C4-2B (cell line): ENCODE data around the gene TMEM39A.
A peak's percentile ranks its signal among the peaks of the same experiment; 100 is the strongest.

ENCODE experiments used
- H3K27ac ChIP-seq: fragments of 450-650 bp; 2 replicates; pipeline ENCODE4 v1.5.1; 2017
- ZFX ChIP-seq: fragments of 450-650 bp; IDR thresholded peaks from 2 replicates; pipeline ENCODE4 v1.6.1; 2017
- TF ChIP-seq, protein P1 (sequence below): fragments of 450-650 bp; conservative IDR thresholded peaks from 2 replicates; pipeline ENCODE4 v1.5.1; 2017; ENCODE audit warnings: mild to moderate bottlenecking

The TMEM39A gene

DNA sequence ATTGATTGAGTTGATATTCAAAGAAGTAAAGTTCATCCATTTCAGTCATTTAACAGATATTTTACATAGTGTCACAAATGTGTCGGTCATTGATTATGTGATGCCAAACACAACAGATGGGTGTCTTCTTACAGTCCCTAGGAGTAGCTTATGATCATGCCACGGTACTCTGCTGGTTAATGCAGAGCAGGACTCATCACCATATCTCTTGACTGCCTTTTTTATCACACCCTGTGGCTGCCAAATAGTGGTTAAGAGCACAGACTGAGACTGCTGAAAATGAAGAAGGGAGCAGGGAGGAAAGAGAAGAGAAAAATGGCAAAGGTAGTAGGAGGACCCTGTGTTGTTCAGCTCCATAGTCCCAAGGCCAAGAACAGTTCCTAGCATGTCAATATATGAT is 22.1 kb upstream of the TMEM39A start:
- no peak for TF ChIP-seq ZFX
- TF ChIP-seq, protein P1, sequence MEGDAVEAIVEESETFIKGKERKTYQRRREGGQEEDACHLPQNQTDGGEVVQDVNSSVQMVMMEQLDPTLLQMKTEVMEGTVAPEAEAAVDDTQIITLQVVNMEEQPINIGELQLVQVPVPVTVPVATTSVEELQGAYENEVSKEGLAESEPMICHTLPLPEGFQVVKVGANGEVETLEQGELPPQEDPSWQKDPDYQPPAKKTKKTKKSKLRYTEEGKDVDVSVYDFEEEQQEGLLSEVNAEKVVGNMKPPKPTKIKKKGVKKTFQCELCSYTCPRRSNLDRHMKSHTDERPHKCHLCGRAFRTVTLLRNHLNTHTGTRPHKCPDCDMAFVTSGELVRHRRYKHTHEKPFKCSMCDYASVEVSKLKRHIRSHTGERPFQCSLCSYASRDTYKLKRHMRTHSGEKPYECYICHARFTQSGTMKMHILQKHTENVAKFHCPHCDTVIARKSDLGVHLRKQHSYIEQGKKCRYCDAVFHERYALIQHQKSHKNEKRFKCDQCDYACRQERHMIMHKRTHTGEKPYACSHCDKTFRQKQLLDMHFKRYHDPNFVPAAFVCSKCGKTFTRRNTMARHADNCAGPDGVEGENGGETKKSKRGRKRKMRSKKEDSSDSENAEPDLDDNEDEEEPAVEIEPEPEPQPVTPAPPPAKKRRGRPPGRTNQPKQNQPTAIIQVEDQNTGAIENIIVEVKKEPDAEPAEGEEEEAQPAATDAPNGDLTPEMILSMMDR = no peak
- no peak overlapping the region for H3K27ac ChIP-seq

GRCh38 chr3:119483101-119483500 is 19.7 kb upstream of the TMEM39A start:
- H3K27ac ChIP-seq = no peak overlapping the region
- TF ChIP-seq ZFX = no peak
- TF ChIP-seq, protein P1 = no peak

DNA sequence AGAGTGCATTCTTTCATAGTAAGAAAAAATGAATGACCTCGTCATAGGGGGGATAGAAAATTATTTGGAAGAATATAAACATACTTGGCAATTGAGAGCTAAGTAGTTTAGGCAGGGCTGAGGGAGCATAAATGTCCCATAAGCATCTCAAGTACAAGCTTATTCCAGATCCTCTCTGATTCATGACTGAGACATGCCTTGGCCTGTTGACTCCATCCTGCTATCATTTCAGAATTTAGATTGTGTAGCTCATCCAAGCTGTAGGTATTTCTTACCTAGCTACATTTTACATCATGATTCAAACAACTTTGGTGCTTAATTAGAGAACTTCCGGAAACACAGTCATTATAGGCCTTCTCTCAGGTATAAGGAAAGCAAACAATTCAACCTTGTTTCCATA is 17.7 kb upstream of the TMEM39A start:
- TF ChIP-seq ZFX = no peak
- TF ChIP-seq, protein P1 = no peak
- H3K27ac ChIP-seq = no peak overlapping the region

DNA sequence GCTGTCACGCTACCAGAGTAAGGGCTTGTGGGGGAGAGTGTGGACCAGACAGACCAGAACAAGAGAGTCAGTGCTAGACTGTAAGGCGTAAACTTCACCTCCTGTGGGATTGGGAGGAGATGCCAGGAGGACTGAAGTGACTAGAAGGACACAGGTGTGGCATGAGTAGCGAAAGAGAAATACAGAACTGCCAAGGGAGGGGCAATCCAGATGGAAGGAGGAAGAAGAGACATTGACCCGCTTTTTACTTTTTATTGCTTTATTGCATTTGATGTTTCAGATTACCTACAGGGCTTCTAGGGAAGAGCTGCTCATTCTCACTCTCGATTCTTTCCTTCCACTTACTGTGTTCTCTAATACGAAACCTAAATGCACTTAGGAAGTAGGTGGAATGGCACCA is 7.5 kb upstream of the TMEM39A start:
- no peak overlapping the region for H3K27ac ChIP-seq
- no peak for TF ChIP-seq ZFX
- TF ChIP-seq, protein P1 = no peak

DNA sequence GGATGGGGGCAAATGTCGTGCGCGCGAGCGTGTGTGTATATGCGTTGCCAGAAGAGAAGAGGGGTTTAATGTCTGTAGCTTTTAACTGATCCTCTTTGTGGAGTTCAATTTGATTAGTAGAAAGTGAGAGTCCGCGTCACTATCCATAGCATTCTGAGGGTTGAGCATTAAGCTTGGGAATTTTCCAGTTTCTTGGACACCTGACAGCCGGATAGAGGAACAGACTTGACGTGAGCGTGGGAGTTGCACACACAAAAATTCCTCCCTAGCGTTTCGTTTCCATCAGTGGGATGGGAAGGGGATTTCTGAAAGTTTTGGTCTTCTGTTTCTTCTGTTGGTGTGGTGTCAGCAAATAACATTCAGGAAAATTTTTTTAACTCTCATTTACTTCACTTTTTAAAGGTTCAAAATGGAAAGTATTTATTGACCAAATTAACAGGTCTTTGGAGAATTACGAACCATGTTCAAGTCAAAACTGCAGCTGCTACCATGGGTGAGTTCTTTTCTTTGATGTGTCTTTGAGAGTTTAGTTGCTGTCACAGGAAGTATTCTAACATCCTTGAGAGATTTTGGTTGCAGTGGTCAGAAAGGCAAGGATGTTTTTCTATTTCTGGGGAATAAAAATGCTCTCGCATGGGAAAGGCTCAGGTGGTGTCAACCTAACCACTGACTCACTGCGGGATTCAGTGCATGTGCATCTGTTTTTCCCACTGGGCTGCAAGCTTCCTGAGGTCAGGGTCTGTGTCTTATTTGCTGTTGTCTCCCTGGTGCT is 6.2 kb upstream of the TMEM39A start:
- peak overlapping the region; percentile 88 for H3K27ac ChIP-seq
- TF ChIP-seq, protein P1 = peak; percentile 30; the same call in 1 of the 2 replicates
- no peak for TF ChIP-seq ZFX

DNA sequence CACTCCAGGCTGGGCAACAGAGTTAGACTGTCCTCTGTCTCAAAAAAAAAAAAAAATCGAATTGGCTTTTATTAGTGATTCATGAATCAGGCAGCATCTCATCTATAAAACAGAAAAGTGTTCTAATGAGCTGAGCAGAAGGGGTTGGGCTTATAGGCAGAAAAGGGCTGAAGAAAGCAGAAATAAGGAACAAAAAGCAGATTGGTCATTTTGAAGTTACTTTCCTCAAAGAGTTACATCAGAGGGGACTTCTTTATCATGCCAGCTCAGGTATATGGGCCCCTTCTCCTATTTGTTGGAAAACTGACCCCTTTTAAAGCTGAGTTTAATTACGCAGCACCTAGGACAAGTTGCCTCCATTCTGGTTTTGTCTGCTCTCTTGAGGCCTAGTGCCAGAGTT is 4.6 kb upstream of the TMEM39A start:
- peak overlapping the region; percentile 88; the same call in 1 of the 2 replicates for H3K27ac ChIP-seq
- TF ChIP-seq, protein P1 = no peak
- TF ChIP-seq ZFX = no peak

- TF ChIP-seq, protein P1 = no peak
- no peak for TF ChIP-seq ZFX
- no peak overlapping the region for H3K27ac ChIP-seq
Measured at GRCh38 chr3:119457246-119457645, 6.2 kb downstream of the TMEM39A start.
